DND-41 (cell line): ENCODE data around the gene R3HCC1L.

Source experiments
- ATAC-seq: fragments of 200-7000 bp; cut with Tn5 transposase; 3 replicates; pipeline ENCODE4 v1.9.1; 2021; ENCODE audit warnings: low read depth; ENCODE audit not compliant: insufficient read depth
- DNase-seq: peaks from one replicate; pipeline ENCODE4 v3.0.0-alpha.2; 2020
- H2AFZ ChIP-seq: 2 replicates; pipeline ENCODE4 v1.6.0; 2012; ENCODE audit warnings: low read depth, low read length
- H3K27ac ChIP-seq: 2 replicates; pipeline ENCODE4 v1.5.1; 2012; ENCODE audit warnings: low read length, inconsistent platforms
- H3K27me3 ChIP-seq: fragments of 200-600 bp; sonication (generic); 2 replicates; pipeline ENCODE4 v1.6.0; 2012; ENCODE audit warnings: low read length, mild to moderate bottlenecking, inconsistent platforms; ENCODE audit not compliant: insufficient read depth, poor library complexity
- H3K36me3 ChIP-seq: 2 replicates; pipeline ENCODE4 v1.5.1; 2012; ENCODE audit warnings: low read length, inconsistent platforms; ENCODE audit not compliant: insufficient read depth
- H3K4me1 ChIP-seq: 2 replicates; pipeline ENCODE4 v1.5.1; 2012; ENCODE audit warnings: mild to moderate bottlenecking, low read length; ENCODE audit not compliant: insufficient read depth
- H3K4me2 ChIP-seq: 2 replicates; pipeline ENCODE4 v1.6.0; 2012; ENCODE audit warnings: mild to moderate bottlenecking, moderate library complexity, low read length, inconsistent platforms; ENCODE audit not compliant: insufficient read depth
- H3K4me3 ChIP-seq, 2 experiments: fragments of 200-600 bp in 1 of 2; shearing (Covaris generic) in 1 of 2; 2 replicates each; pipeline ENCODE4 v1.5.1; 2012 to 2016; ENCODE audit warnings: inconsistent platforms in 2 of 2, low read length in 2 of 2, mild to moderate bottlenecking in 2 of 2, low read depth in 1 of 2, moderate library complexity in 1 of 2
- H3K79me2 ChIP-seq: 2 replicates; pipeline ENCODE4 v1.6.0; 2012; ENCODE audit warnings: low read length, inconsistent platforms; ENCODE audit not compliant: insufficient read depth
- H3K9ac ChIP-seq: 2 replicates; pipeline ENCODE4 v1.6.0; 2012; ENCODE audit warnings: low read depth, mild to moderate bottlenecking, inconsistent platforms, low read length, moderate library complexity
- H3K9me3 ChIP-seq: 2 replicates; pipeline ENCODE4 v1.5.1; 2012; ENCODE audit warnings: low read length, moderate library complexity, mild to moderate bottlenecking, inconsistent platforms; ENCODE audit not compliant: insufficient read depth, severe bottlenecking
- H4K20me1 ChIP-seq: 2 replicates; pipeline ENCODE4 v1.6.0; 2012; ENCODE audit warnings: low read length; ENCODE audit not compliant: insufficient read depth
- CTCF ChIP-seq: IDR thresholded peaks from 2 replicates; pipeline ENCODE4 v1.5.1; 2012; ENCODE audit warnings: borderline replicate concordance, low read length, moderate library complexity, mild to moderate bottlenecking; ENCODE audit not compliant: poor library complexity, severe bottlenecking; ENCODE audit errors: extremely low read depth
- EZH2 ChIP-seq: IDR thresholded peaks from 3 replicates; pipeline ENCODE4 v1.6.1; 2012; ENCODE audit warnings: borderline replicate concordance, low read depth, mild to moderate bottlenecking, moderate library complexity, low read length, inconsistent platforms; ENCODE audit not compliant: severe bottlenecking

The R3HCC1L gene

GRCh38 chr10:98272656-98273055 lies 138.2 kb downstream of the R3HCC1L start:
- Histone ChIP-seq H3K9me3 (no peaks in the 10 kb centered on the region), H3K79me2 (no peaks in the 10 kb centered on the region), H3K9ac (no peak overlapping the region), H3K36me3 (no peaks in the 10 kb centered on the region), H3K27me3 (peaks cover 13% of the 10 kb centered on the region), H4K20me1 (peaks cover 9% of the 10 kb centered on the region), H3K27ac (no peak overlapping the region), H2AFZ (no peak overlapping the region), H3K4me1 (peaks cover 9% of the 10 kb centered on the region), H3K4me3 (no peak overlapping the region), H3K4me2 (no peak overlapping the region)
- DNase-seq (no peak), ATAC-seq (no peak)
- TF ChIP-seq CTCF: no peak
- TF ChIP-seq EZH2: no peak

- TF ChIP-seq EZH2 (no peak), CTCF (no peak)
- H2AFZ ChIP-seq: no peak overlapping the region
- H3K27me3 ChIP-seq: peaks cover 13% of the 10 kb centered on the region
- no peak for ATAC-seq
- peaks cover 5% of the 10 kb centered on the region; the same call in 1 of the 2 replicates for H4K20me1 ChIP-seq
- H3K79me2 ChIP-seq: no peaks in the 10 kb centered on the region
- no peak overlapping the region for H3K4me3 ChIP-seq
- no peak overlapping the region for H3K4me2 ChIP-seq
- DNase-seq: no peak
- no peaks in the 10 kb centered on the region for H3K9me3 ChIP-seq
- H3K9ac ChIP-seq: no peak overlapping the region
- no peaks in the 10 kb centered on the region for H3K36me3 ChIP-seq
- H3K27ac ChIP-seq: no peak overlapping the region
- peaks cover 9% of the 10 kb centered on the region for H3K4me1 ChIP-seq
Observed at GRCh38 chr10:98273057-98273850, 138.8 kb downstream of the R3HCC1L start.

- TF ChIP-seq CTCF: no peak
- no peak for TF ChIP-seq EZH2
- no peaks in the 10 kb centered on the region for H3K9me3 ChIP-seq
Observed at GRCh38 chr10:98274562-98274961, 140.1 kb downstream of the R3HCC1L start.

GRCh38 chr10:98276311-98276710 lies 141.9 kb downstream of the R3HCC1L start:
- Histone ChIP-seq H3K4me1 (no peaks in the 10 kb centered on the region), H3K27me3 (peaks cover 3% of the 10 kb centered on the region), H3K36me3 (no peaks in the 10 kb centered on the region), H3K9ac (no peak overlapping the region), H4K20me1 (no peaks in the 10 kb centered on the region), H3K79me2 (no peaks in the 10 kb centered on the region), H3K4me3 (no peak overlapping the region), H3K9me3 (no peaks in the 10 kb centered on the region), H3K27ac (no peak overlapping the region), H3K4me2 (no peak overlapping the region), H2AFZ (no peak overlapping the region)
- TF ChIP-seq EZH2 (no peak), CTCF (no peak)
- no peak for DNase-seq
- ATAC-seq: no peak

More at GRCh38 chr10:98274562-98274961, 140.1 kb downstream of the R3HCC1L start:
- no peak for ATAC-seq
- H4K20me1 ChIP-seq: no peaks in the 10 kb centered on the region
- no peak overlapping the region for H3K9ac ChIP-seq
- no peaks in the 10 kb centered on the region for H3K79me2 ChIP-seq
- H3K27ac ChIP-seq: no peak overlapping the region
- no peak overlapping the region for H2AFZ ChIP-seq
- no peaks in the 10 kb centered on the region for H3K4me1 ChIP-seq
- peaks cover 3% of the 10 kb centered on the region for H3K27me3 ChIP-seq
- no peak overlapping the region for H3K4me2 ChIP-seq
- DNase-seq: no peak
- no peaks in the 10 kb centered on the region for H3K36me3 ChIP-seq
- no peak overlapping the region for H3K4me3 ChIP-seq
